ENCODE results near the gene R3HDM4.

GRCh38 chr19:887599-887998, 25.4 kb downstream of the R3HDM4 start:
- TF ChIP-seq CTCF (IDR thresholded peaks at IDR 0.05 in 4 of 5, conservative IDR thresholded peaks at IDR 0.05 in 1 of 5): no peak
- no peak for TF ChIP-seq POLR2A (IDR thresholded peaks at IDR 0.05)

Data from gastrocnemius medialis (tissue), 4 donors.